ENCODE data around the gene PIP4K2A. TPM values are rescaled to one million over a fixed set of nuclear protein-coding genes. Genes with fewer than 3 reads are reported as not detected.

The PIP4K2A gene
- total RNA-seq, 2 donors from 2014 or later = 13.2 to 17.4 TPM

DNA sequence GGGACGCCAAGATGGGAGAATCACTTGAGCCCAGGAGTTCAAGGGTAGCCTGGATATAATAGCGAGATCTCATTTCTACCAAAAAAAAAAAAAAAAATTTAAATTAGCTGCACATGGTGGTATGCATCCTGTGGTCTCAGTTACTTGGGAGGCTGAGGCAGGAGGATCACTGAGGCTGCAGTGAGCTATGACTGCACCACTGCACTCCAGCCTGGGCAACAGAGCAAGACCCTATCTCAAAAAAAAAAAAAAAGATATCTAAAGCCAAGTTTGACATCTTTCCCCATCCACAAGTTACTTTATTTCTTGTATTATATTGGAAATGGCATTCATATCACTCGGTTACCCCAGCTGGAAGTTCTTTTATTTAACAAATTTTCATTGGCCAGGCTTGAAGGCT is 3.4 kb upstream of the PIP4K2A start:
- 87% methylated on average over 3 of the region's 3 CpGs for WGBS
- no peaks in the 10 kb centered on the region for H3K36me3 ChIP-seq
- H3K27ac ChIP-seq = no peak overlapping the region
- H3K4me1 ChIP-seq (replicated peaks) = no peaks in the 10 kb centered on the region
- DNase-seq (ENCODE audit: low spot score) = no peak
- no peaks in the 10 kb centered on the region for H3K9me3 ChIP-seq
- intact Hi-C loops (cut with DNase I) = loop anchor here (10.0 kb wide), 2 partner anchors 373 to 703 kb away; partner anchors contain the start of gene SPAG6
- H3K4me3 ChIP-seq = no peak overlapping the region
- TF ChIP-seq POLR2A (IDR thresholded peaks at IDR 0.05) (no peak), POLR2AphosphoS5 (IDR thresholded peaks at IDR 0.05) (no peak)
- TF ChIP-seq, protein P1, sequence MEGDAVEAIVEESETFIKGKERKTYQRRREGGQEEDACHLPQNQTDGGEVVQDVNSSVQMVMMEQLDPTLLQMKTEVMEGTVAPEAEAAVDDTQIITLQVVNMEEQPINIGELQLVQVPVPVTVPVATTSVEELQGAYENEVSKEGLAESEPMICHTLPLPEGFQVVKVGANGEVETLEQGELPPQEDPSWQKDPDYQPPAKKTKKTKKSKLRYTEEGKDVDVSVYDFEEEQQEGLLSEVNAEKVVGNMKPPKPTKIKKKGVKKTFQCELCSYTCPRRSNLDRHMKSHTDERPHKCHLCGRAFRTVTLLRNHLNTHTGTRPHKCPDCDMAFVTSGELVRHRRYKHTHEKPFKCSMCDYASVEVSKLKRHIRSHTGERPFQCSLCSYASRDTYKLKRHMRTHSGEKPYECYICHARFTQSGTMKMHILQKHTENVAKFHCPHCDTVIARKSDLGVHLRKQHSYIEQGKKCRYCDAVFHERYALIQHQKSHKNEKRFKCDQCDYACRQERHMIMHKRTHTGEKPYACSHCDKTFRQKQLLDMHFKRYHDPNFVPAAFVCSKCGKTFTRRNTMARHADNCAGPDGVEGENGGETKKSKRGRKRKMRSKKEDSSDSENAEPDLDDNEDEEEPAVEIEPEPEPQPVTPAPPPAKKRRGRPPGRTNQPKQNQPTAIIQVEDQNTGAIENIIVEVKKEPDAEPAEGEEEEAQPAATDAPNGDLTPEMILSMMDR (IDR thresholded peaks at IDR 0.05) = no peak
- H3K27me3 ChIP-seq (replicated peaks; ENCODE audit: insufficient read depth) = no peaks in the 10 kb centered on the region

DNA sequence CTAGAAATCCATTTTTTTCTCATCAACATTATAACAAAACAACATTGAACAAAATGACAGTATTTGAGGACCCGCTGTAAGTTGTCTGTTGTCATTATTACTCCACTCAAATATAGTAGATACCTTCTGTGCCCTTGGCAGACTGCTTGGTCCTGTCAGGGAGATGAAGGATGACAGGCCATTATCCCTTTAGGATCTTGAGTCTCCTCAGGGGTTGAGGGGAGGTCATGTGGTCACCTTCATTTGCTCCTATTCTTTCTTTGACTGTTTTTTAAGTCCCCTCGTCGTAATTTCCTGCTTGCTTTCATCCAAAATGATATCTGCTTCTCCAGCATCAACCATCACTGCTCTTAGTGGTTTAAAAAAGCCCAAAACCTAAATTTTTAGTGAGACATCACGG is 2.6 kb upstream of the PIP4K2A start:
- Histone ChIP-seq H3K4me1 (replicated peaks) (no peaks in the 10 kb centered on the region), H3K27ac (no peak overlapping the region), H3K9me3 (no peaks in the 10 kb centered on the region), H3K36me3 (no peaks in the 10 kb centered on the region), H3K27me3 (replicated peaks; ENCODE audit: insufficient read depth) (no peaks in the 10 kb centered on the region), H3K4me3 (no peak overlapping the region)
- DNase-seq (ENCODE audit: low spot score) = no peak
- intact Hi-C loops (cut with DNase I) = loop anchor here (10.0 kb wide), 2 partner anchors 372 to 702 kb away; partner anchors contain the start of gene SPAG6
- no peak for TF ChIP-seq POLR2AphosphoS5 (IDR thresholded peaks at IDR 0.05)
- TF ChIP-seq, protein P1 (IDR thresholded peaks at IDR 0.05) = no peak
- 72% methylated on average over 4 of the region's 4 CpGs for WGBS

DNA sequence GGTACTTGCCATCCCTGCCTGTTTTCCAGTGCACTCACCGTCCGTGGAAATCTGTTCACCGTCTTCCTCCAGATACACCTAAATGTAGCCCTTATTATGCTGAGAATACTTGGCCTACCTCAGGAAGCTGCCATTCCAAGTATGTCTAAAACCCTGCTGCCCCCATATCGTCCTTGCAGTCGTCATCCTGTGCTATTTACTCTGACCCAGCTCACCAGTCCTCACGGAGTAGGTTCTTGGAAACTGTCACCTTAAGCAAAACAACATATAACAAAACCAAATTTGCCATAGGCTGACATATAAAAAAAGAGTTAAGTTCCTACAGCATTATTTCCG is 880 bp upstream of the PIP4K2A start:
- TF ChIP-seq, protein P1 (IDR thresholded peaks at IDR 0.05) = no peak
- no peak for TF ChIP-seq POLR2A (IDR thresholded peaks at IDR 0.05)
- no peak for TF ChIP-seq POLR2AphosphoS5 (IDR thresholded peaks at IDR 0.05)
- WGBS = 85% methylated on average over 7 of the region's 7 CpGs
- no peaks in the 10 kb centered on the region for H3K36me3 ChIP-seq
- H3K4me1 ChIP-seq (replicated peaks) = no peaks in the 10 kb centered on the region
- H3K9me3 ChIP-seq = no peaks in the 10 kb centered on the region
- no peak overlapping the region for H3K27ac ChIP-seq
- H3K4me3 ChIP-seq = no peak overlapping the region
- no peak for DNase-seq (ENCODE audit: low spot score)
- intact Hi-C loops (cut with DNase I) = loop anchor here (10.0 kb wide), 2 partner anchors 370 to 700 kb away; partner anchors contain the start of gene SPAG6
- no peaks in the 10 kb centered on the region for H3K27me3 ChIP-seq (replicated peaks; ENCODE audit: insufficient read depth)

DNA sequence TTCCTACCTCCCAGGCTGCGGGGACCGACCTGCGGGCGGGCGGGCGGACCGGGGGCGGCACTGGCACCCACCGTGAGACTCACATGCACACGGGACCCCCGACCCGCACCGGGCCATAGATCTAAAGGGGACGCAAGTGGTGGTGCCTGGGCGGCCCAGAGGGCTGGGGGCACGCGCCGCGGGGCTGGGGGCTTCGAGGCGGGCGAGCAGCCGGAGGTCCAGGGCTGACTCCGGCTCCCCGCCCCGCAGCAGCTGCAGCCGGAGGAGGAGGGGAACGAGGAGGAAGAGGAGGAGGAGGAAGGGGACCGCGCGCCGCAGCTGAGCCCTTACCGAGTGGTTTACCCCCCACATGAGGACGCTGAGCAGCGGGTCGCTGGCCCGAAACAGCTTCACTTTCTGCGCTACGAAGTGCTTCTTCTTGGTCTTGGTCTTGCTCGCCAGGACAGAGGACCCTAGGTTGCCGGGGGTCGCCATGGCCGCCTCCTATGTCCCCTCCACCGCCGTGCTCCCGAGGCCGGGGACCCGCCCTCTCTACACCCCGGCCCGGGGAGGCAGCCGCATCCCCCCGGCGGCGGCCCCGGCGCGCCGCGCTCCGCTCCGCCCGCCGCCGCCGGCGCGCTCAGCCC is 412 bp downstream of the PIP4K2A start:
- peak; percentile 11 for DNase-seq (ENCODE audit: low spot score)
- Histone ChIP-seq H3K27me3 (replicated peaks; ENCODE audit: insufficient read depth) (no peaks in the 10 kb centered on the region), H3K27ac (peak overlapping the region; percentile 66 to 74), H3K4me1 (replicated peaks) (no peaks in the 10 kb centered on the region), H3K4me3 (peak overlapping the region; percentile 78 to 88), H3K36me3 (no peaks in the 10 kb centered on the region), H3K9me3 (no peaks in the 10 kb centered on the region)
- TF ChIP-seq POLR2AphosphoS5 (IDR thresholded peaks at IDR 0.05) (no peak), POLR2A (IDR thresholded peaks at IDR 0.05) (no peak)
- TF ChIP-seq, protein P1 (IDR thresholded peaks at IDR 0.05) = no peak
- under 1% methylated on average over 41 of the region's 67 CpGs for WGBS
- intact Hi-C loops (cut with DNase I) = loop anchor here (10.0 kb wide), 2 partner anchors 369 to 699 kb away; partner anchors contain the start of gene SPAG6

All from prostate gland (tissue), 2 donors.